Nephron (organoid): Measurements from ENCODE around the gene CAP2.

ENCODE experiments used
- H3K27ac Mint-ChIP-seq, 3 experiments: 2 replicates each; pipeline ENCODE4 v1.8.0; 2020; ENCODE audit warnings: mixed read lengths in 3 of 3, mild to moderate bottlenecking in 2 of 3, moderate library complexity in 1 of 3
- H3K27me3 Mint-ChIP-seq: 2 replicates; pipeline ENCODE4 v1.8.0; 2021; ENCODE audit warnings: low read depth, mild to moderate bottlenecking, moderate library complexity, mixed read lengths
- H3K36me3 Mint-ChIP-seq: 2 replicates; pipeline ENCODE4 v1.8.0; 2020; ENCODE audit warnings: low read depth, mixed read lengths
- H3K4me1 Mint-ChIP-seq: 2 replicates; pipeline ENCODE4 v1.8.0; 2020; ENCODE audit warnings: mixed read lengths
- H3K4me3 Mint-ChIP-seq, 3 experiments: 2 replicates each; pipeline ENCODE4 v1.8.0; 2020; ENCODE audit warnings: mild to moderate bottlenecking in 3 of 3, mixed read lengths in 3 of 3, moderate library complexity in 2 of 3
- H3K9me3 Mint-ChIP-seq: 2 replicates; pipeline ENCODE4 v1.8.0; 2020; ENCODE audit warnings: mixed read lengths
- TF ChIP-seq, protein P1 (sequence below), 3 experiments: fragments of 200-600 bp; sonication (generic); IDR thresholded peaks; one replicate each; pipeline ENCODE4 v1.5.0; 2021; ENCODE audit warnings: antibody characterized with exemption in 3 of 3; ENCODE audit not compliant: unreplicated experiment in 3 of 3

CAP2 gene

DNA sequence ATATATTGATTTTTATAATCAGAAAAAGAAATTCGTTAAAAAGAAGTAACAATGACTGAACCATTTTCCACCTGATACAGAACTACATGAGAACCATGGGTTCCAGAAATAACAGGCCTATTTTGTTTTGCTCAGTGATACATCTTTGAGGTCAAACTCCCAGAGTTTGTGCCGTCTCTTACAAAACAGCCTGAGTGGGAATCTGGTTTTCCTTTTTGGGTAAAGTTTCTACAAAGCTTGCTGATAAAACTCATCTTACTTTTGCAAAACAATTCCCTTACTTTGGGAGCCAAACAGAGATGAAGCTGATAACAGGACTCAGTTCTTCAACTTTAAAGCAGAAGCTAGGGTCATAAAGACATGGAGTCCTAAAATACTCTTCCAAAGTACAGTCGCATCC is 108.0 kb downstream of the CAP2 start:
- Mint-ChIP-seq H3K36me3 (no peaks in the 10 kb centered on the region), H3K27me3 (no peaks in the 10 kb centered on the region), H3K4me3 (no peak overlapping the region), H3K4me1 (peaks cover 12% of the 10 kb centered on the region), H3K27ac (no peak overlapping the region), H3K9me3 (no peaks in the 10 kb centered on the region)
- TF ChIP-seq, protein P1, sequence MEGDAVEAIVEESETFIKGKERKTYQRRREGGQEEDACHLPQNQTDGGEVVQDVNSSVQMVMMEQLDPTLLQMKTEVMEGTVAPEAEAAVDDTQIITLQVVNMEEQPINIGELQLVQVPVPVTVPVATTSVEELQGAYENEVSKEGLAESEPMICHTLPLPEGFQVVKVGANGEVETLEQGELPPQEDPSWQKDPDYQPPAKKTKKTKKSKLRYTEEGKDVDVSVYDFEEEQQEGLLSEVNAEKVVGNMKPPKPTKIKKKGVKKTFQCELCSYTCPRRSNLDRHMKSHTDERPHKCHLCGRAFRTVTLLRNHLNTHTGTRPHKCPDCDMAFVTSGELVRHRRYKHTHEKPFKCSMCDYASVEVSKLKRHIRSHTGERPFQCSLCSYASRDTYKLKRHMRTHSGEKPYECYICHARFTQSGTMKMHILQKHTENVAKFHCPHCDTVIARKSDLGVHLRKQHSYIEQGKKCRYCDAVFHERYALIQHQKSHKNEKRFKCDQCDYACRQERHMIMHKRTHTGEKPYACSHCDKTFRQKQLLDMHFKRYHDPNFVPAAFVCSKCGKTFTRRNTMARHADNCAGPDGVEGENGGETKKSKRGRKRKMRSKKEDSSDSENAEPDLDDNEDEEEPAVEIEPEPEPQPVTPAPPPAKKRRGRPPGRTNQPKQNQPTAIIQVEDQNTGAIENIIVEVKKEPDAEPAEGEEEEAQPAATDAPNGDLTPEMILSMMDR (IDR thresholded peaks at IDR 0.05; ENCODE audit: unreplicated experiment in 3 of 3), result no peak

DNA sequence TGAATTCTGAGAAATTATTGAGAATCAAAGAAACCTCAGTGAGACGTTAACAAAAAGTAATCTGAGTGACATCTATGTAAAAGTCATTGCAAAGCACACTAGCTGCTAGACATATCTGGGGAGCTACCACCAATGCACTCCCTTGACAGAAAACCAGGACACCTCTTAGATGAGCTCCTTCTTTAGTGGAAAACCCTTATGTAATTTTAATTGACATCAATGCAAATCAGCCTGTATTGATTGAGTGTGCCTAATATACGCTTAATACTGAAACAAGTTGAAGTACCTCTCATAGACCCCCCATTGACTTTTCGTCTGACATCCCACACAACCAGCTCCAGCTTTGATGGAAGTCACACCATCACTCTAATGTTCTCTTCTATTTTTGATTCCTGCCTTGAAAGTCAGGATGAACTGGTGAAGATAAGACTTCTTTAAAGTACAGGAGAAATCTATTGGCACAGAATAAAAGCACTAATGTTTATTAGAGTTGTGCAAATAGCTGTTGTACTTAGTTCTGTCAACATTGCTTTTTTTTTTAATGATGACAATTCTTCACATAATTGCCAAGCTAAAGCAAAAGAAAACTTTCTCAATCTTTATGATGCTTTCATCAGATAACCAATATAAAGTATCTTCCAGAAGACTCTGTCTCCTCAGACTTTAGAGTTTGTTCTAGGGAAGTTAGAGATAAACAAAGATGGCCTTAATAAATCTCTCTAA is 108.7 kb downstream of the CAP2 start:
- H3K4me3 Mint-ChIP-seq, result no peak overlapping the region
- H3K27me3 Mint-ChIP-seq, result no peaks in the 10 kb centered on the region
- no peaks in the 10 kb centered on the region for H3K9me3 Mint-ChIP-seq
- H3K27ac Mint-ChIP-seq, result no peak overlapping the region
- H3K36me3 Mint-ChIP-seq, result peaks cover 4% of the 10 kb centered on the region
- TF ChIP-seq, protein P1 (IDR thresholded peaks at IDR 0.05; ENCODE audit: unreplicated experiment in 3 of 3), result no peak
- peaks cover 7% of the 10 kb centered on the region for H3K4me1 Mint-ChIP-seq

DNA sequence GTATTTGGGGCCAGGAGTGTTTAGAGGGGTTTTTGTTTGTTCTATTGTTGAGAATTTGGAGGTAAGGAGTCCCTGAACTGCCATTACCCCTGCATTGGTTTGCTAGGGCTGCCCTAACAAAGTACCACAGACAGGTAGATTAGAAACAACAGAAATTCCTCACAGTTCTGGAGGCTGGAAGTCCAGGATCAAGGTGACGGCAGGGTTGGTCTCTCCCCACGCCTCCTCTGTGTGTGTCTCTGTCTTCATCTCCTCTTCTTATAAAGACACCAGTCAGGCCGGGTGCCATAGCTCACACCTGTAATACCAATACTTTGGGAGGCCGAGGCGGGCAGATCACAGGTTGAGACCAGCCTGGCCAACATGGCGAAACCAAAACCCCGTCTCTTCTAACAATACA is 109.7 kb downstream of the CAP2 start:
- Mint-ChIP-seq H3K9me3 (peaks cover 3% of the 10 kb centered on the region), H3K27me3 (no peaks in the 10 kb centered on the region), H3K4me3 (no peak overlapping the region), H3K36me3 (peaks cover 8% of the 10 kb centered on the region), H3K27ac (no peak overlapping the region), H3K4me1 (no peaks in the 10 kb centered on the region)
- TF ChIP-seq, protein P1 (IDR thresholded peaks at IDR 0.05; ENCODE audit: unreplicated experiment in 3 of 3), result no peak

DNA sequence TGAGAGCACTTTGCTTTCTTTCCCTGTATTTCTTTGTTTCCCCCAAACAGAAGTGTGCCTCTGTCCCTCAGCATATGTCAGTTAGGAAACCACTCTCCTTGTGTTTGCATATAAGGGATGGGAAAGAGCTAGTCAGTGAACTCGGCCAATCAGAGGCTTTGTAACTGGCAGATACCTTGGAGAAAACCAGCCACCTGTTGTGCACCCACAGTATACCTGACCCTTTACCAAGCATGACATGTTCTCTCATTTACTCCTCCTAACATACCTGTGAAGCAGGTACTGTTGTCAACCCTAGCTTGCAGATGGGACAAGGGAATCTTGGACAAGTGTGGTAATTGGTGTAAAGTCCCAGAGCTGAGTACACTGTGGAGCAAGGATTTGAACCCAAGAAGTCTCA is 110.6 kb downstream of the CAP2 start:
- no peaks in the 10 kb centered on the region for H3K4me1 Mint-ChIP-seq
- no peak overlapping the region for H3K27ac Mint-ChIP-seq
- H3K4me3 Mint-ChIP-seq, result no peak overlapping the region
- H3K36me3 Mint-ChIP-seq, result peaks cover 17% of the 10 kb centered on the region
- TF ChIP-seq, protein P1 (IDR thresholded peaks at IDR 0.05; ENCODE audit: unreplicated experiment in 3 of 3), result no peak
- H3K27me3 Mint-ChIP-seq, result no peaks in the 10 kb centered on the region
- peaks cover 4% of the 10 kb centered on the region for H3K9me3 Mint-ChIP-seq

DNA sequence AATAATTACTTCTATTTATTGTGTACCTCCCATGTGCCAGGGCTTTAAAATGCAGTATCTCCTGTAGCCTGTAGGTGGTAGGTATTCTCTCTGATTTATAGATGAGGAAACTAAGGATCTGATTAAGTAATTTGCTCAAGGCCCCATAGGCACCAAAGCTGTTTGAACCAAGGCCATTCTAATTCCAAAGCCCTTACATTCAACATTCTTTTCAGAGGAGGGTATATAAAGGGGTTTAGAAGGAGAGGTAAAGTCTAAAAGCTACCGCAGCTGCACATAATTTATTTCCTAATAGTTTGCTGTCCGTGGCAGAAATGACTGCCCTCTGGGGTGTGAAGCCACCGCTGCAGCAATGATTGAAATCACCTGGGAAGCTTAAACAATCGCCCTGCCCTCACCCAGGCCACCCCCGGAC is 111.7 kb downstream of the CAP2 start:
- TF ChIP-seq, protein P1 (IDR thresholded peaks at IDR 0.05; ENCODE audit: unreplicated experiment in 3 of 3), result peak in 2 of 3 experiments; percentile 13 to 20
- H3K9me3 Mint-ChIP-seq, result peaks cover 5% of the 10 kb centered on the region
- H3K27ac Mint-ChIP-seq, result no peak overlapping the region
- no peaks in the 10 kb centered on the region for H3K27me3 Mint-ChIP-seq
- H3K4me3 Mint-ChIP-seq, result no peak overlapping the region
- peaks cover 19% of the 10 kb centered on the region for H3K36me3 Mint-ChIP-seq
- no peaks in the 10 kb centered on the region for H3K4me1 Mint-ChIP-seq

DNA sequence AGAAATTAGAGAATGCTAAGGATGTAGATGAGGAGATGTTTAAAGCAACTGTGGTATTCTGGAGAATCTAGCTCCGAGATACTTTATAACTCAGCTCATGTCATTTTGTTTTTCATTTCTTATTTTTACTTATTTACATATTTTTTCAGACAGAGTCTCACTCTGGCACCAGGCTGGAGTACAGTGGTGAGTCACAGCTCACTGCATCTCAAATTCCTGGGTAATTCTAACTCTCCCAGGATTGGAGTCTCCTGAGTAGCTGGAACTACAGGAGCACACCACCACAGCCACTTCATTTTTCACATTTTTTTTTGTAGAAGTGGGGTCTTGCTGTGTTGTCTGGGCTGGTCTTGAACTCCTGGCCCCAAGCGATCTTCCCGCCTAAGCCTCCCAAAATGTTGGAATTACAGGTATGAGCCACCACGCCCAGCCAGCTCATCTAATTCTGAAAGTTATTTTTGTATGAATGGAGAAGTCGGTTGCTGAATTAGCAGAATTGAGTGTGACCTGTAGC is 112.4 kb downstream of the CAP2 start:
- peaks cover 27% of the 10 kb centered on the region for H3K36me3 Mint-ChIP-seq
- no peak overlapping the region for H3K4me3 Mint-ChIP-seq
- H3K4me1 Mint-ChIP-seq, result no peaks in the 10 kb centered on the region
- TF ChIP-seq, protein P1 (IDR thresholded peaks at IDR 0.05; ENCODE audit: unreplicated experiment in 3 of 3), result no peak
- H3K27me3 Mint-ChIP-seq, result no peaks in the 10 kb centered on the region
- no peak overlapping the region for H3K27ac Mint-ChIP-seq
- peaks cover 7% of the 10 kb centered on the region for H3K9me3 Mint-ChIP-seq
